Smooth muscle cell (in vitro differentiated cells): ENCODE data around the gene AOPEP. TPM values are rescaled to one million over a fixed set of nuclear protein-coding genes. Genes with fewer than 3 reads are reported as not detected.

Source experiments
- DNase-seq: peaks from one replicate; lab custom pipeline; 2025; ENCODE audit not compliant: unreplicated experiment; lab: John Stamatoyannopoulos, UW
- H2AFZ ChIP-seq: fragments of 200-600 bp; sonication (generic); 2 replicates; pipeline ENCODE4 v1.6.0; 2016; ENCODE audit warnings: antibody characterized with exemption, low read depth, mild to moderate bottlenecking
- H3F3A ChIP-seq: fragments of 200-600 bp; sonication (generic); 2 replicates; pipeline ENCODE4 v1.6.0; 2017; ENCODE audit warnings: antibody characterized with exemption, low read depth
- H3K27ac ChIP-seq: fragments of 200-600 bp; sonication (generic); 2 replicates; pipeline ENCODE4 v1.5.1; 2016; ENCODE audit warnings: low read depth, mild to moderate bottlenecking
- H3K27me3 ChIP-seq: fragments of 200-600 bp; sonication (generic); 2 replicates; pipeline ENCODE4 v1.6.1; 2016; ENCODE audit warnings: low read depth, mild to moderate bottlenecking
- H3K36me3 ChIP-seq: fragments of 200-600 bp; sonication (generic); 2 replicates; pipeline ENCODE4 v1.5.1; 2016; ENCODE audit warnings: low read depth
- H3K4me1 ChIP-seq: fragments of 200-600 bp; sonication (generic); 2 replicates; pipeline ENCODE4 v1.5.1; 2016; ENCODE audit warnings: low read depth
- H3K4me2 ChIP-seq: fragments of 200-600 bp; sonication (generic); 2 replicates; pipeline ENCODE4 v1.6.0; 2016; ENCODE audit warnings: mild to moderate bottlenecking
- H3K4me3 ChIP-seq: fragments of 200-600 bp; sonication (generic); 2 replicates; pipeline ENCODE4 v1.5.1; 2016; ENCODE audit warnings: mild to moderate bottlenecking
- H3K79me2 ChIP-seq: fragments of 200-600 bp; sonication (generic); 2 replicates; pipeline ENCODE4 v1.6.0; 2016; ENCODE audit warnings: low read depth, mild to moderate bottlenecking
- H3K9ac ChIP-seq: fragments of 200-600 bp; sonication (generic); 2 replicates; pipeline ENCODE4 v1.6.0; 2016; ENCODE audit warnings: low read depth
- H3K9me3 ChIP-seq: fragments of 200-600 bp; sonication (generic); replicated peaks from 2 replicates; pipeline ENCODE4 v1.5.1; 2016; ENCODE audit warnings: low read depth
- H4K20me1 ChIP-seq: fragments of 200-600 bp; sonication (generic); 2 replicates; pipeline ENCODE4 v1.6.0; 2016; ENCODE audit warnings: low read depth
- CTCF ChIP-seq: fragments of 200-600 bp; sonication (generic); IDR thresholded peaks from 2 replicates; pipeline ENCODE4 v1.5.1; 2017; ENCODE audit warnings: borderline replicate concordance, mild to moderate bottlenecking, antibody characterized with exemption; ENCODE audit not compliant: insufficient read depth, poor library complexity, severe bottlenecking
- WGBS: methylation state at CpG from one replicate; pipeline ENCODE4 v1.1.7; 2016; ENCODE audit warnings: low lambda C conversion rate; 5-methylcytosine and 5-hydroxymethylcytosine counted together
- polyA plus RNA-seq: library from polyadenylated mRNA; unstranded; fragments of >200 nt; fragmentation: Nextera tagmentation; extraction: Ambion mirVana; gene quantifications from 2 replicates; pipeline ENCODE4 v1.2.1, GENCODE V29; 2016
- total RNA-seq: library from RNA; depleted of rRNA; stranded (reverse); fragments of >200 nt; gene quantifications from 2 replicates; pipeline ENCODE4 v1.2.3, GENCODE V29; 2014

Gene AOPEP
- total and polyA plus RNA-seq, 2 experiments from 2014 or later: 52.7 to 94.9 TPM

GRCh38 chr9:94860678-94861588 is 134.4 kb downstream of the AOPEP start:
- peak overlapping the region; percentile 89 for H3K27ac ChIP-seq
- peaks cover 22% of the 10 kb centered on the region for H3K79me2 ChIP-seq
- H3K4me2 ChIP-seq: peak overlapping the region; percentile 60
- peak overlapping the region; percentile 72 for H3K9ac ChIP-seq
- H3F3A ChIP-seq: peaks cover 13% of the 10 kb centered on the region
- no peak for DNase-seq
- TF ChIP-seq CTCF: no peak
- WGBS: 65% methylated on average over 10 of the region's 10 CpGs
- H3K4me3 ChIP-seq: no peak overlapping the region
- H3K9me3 ChIP-seq: no peaks in the 10 kb centered on the region
- H4K20me1 ChIP-seq: no peaks in the 10 kb centered on the region
- peaks cover 17% of the 10 kb centered on the region for H3K4me1 ChIP-seq
- no peaks in the 10 kb centered on the region for H3K36me3 ChIP-seq
- H3K27me3 ChIP-seq: no peaks in the 10 kb centered on the region
- H2AFZ ChIP-seq: no peak overlapping the region

- H3K79me2 ChIP-seq: peaks cover 22% of the 10 kb centered on the region
- DNase-seq: no peak
- H3K4me3 ChIP-seq: no peak overlapping the region
- H2AFZ ChIP-seq: no peak overlapping the region
- peaks cover 25% of the 10 kb centered on the region for H3K4me1 ChIP-seq
- 58% methylated on average over 11 of the region's 11 CpGs for WGBS
- no peaks in the 10 kb centered on the region for H3K36me3 ChIP-seq
- no peak for TF ChIP-seq CTCF
- H3K27me3 ChIP-seq: no peaks in the 10 kb centered on the region
- H3K4me2 ChIP-seq: peak overlapping the region; percentile 60
- H3K9ac ChIP-seq: peak overlapping the region; percentile 72
- H4K20me1 ChIP-seq: no peaks in the 10 kb centered on the region
- peak overlapping the region; percentile 89 for H3K27ac ChIP-seq
- no peaks in the 10 kb centered on the region for H3K9me3 ChIP-seq
- peaks cover 13% of the 10 kb centered on the region for H3F3A ChIP-seq
These were observed 135.2 kb downstream of the AOPEP start for GRCh38 chr9:94861589-94862272.

DNA sequence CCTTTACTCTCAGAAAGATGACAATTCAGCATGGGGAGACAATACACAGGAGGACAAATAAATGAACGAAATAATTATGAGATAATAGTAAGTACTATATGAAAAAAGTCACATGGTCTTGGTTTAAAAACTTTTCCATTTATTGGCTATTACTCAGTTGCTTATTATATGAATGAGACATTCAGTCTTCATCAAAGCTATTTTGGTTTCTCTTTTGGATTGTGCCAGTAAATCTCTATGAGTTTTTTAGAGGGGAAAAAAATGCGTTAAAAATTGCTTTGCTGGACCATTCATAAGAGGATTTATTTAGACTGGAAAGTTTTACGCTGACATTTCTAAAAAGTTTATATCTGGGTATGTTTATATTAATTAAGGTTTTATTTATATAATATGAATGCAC is 137.7 kb downstream of the AOPEP start:
- no peak for DNase-seq
- H3K27me3 ChIP-seq: no peaks in the 10 kb centered on the region
- no peak overlapping the region for H2AFZ ChIP-seq
- H3K4me3 ChIP-seq: no peak overlapping the region
- 86% methylated on average over 3 of the region's 3 CpGs for WGBS
- H3K36me3 ChIP-seq: no peaks in the 10 kb centered on the region
- H3K4me2 ChIP-seq: peak overlapping the region; percentile 75
- H3K4me1 ChIP-seq: peaks cover 41% of the 10 kb centered on the region
- H4K20me1 ChIP-seq: no peaks in the 10 kb centered on the region
- no peaks in the 10 kb centered on the region for H3K9me3 ChIP-seq
- H3K27ac ChIP-seq: peak overlapping the region; percentile 99
- H3F3A ChIP-seq: peaks cover 29% of the 10 kb centered on the region
- peak overlapping the region; percentile 46 for H3K9ac ChIP-seq
- peaks cover 20% of the 10 kb centered on the region for H3K79me2 ChIP-seq
- TF ChIP-seq CTCF: no peak
